GM12874 (cell line): ENCODE measurements around the gene ARL5C.

Source experiments
- TF ChIP-seq, protein P1 (sequence below): IDR thresholded peaks from 2 replicates; pipeline ENCODE4 v1.5.1; 2011; ENCODE audit warnings: low read depth, mild to moderate bottlenecking, control low read depth, low read length, moderate library complexity; ENCODE audit not compliant: insufficient read depth

ARL5C gene

DNA sequence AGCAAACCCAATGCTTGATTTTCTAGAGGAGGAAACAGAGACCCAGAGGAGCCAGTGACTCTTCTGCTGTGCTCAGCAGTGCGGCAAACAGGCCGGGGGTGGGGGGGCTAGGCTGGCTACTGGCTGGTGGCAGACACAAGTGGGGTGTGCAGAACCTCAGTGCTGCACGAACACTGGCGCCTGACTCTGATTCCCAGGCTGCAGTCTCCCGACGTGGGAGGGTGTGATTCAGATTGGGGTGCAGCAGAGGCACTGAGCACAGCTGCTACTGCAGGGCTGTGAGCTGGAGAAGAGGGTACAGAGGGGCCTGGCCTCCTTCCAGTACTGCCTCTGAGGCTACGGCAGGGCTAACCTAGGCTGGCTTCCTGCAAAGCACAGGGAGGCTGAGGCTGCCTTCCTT, 42.2 kb upstream of the ARL5C start:
- TF ChIP-seq, protein P1, sequence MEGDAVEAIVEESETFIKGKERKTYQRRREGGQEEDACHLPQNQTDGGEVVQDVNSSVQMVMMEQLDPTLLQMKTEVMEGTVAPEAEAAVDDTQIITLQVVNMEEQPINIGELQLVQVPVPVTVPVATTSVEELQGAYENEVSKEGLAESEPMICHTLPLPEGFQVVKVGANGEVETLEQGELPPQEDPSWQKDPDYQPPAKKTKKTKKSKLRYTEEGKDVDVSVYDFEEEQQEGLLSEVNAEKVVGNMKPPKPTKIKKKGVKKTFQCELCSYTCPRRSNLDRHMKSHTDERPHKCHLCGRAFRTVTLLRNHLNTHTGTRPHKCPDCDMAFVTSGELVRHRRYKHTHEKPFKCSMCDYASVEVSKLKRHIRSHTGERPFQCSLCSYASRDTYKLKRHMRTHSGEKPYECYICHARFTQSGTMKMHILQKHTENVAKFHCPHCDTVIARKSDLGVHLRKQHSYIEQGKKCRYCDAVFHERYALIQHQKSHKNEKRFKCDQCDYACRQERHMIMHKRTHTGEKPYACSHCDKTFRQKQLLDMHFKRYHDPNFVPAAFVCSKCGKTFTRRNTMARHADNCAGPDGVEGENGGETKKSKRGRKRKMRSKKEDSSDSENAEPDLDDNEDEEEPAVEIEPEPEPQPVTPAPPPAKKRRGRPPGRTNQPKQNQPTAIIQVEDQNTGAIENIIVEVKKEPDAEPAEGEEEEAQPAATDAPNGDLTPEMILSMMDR, result no peak

DNA sequence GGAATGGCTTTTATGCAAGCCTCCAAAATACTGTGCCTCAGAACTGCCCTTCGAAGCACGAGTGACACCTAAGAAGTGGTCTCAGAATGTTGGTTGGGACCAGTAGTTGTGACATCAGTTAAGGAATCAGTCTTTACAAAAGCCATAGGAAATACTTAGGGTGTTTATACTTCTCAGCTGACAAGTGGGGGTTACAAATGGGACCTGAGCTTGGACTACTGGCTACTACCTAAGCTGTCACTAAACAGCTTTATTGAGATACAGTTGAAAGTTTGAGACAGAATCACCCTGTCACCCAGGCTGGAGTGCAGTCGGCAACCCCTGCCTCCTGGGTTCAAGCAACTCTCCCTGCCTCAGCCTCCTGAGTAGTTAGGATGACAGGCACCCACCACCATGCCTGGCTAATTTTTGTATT, 39.2 kb upstream of the ARL5C start:
- TF ChIP-seq, protein P1, result no peak

DNA sequence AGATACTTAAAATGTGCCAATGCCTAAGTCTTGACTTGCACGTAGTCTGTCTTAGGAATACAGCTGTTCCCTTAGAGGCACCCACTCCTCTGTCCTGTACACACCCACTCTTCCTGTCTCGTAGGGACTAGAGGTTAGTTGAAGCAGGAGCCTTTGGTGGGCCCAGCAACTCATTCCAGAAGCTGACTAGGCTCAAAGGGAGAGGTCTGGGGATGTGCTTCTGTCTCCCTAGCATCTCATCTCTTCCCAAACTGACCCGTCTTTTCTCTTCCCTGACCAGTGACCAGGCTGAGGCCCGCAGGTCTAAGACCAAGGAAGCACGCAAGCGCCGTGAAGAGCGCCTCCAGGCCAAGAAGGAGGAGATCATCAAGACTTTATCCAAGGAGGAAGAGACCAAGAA, 38.3 kb upstream of the ARL5C start:
- TF ChIP-seq, protein P1, result no peak

DNA sequence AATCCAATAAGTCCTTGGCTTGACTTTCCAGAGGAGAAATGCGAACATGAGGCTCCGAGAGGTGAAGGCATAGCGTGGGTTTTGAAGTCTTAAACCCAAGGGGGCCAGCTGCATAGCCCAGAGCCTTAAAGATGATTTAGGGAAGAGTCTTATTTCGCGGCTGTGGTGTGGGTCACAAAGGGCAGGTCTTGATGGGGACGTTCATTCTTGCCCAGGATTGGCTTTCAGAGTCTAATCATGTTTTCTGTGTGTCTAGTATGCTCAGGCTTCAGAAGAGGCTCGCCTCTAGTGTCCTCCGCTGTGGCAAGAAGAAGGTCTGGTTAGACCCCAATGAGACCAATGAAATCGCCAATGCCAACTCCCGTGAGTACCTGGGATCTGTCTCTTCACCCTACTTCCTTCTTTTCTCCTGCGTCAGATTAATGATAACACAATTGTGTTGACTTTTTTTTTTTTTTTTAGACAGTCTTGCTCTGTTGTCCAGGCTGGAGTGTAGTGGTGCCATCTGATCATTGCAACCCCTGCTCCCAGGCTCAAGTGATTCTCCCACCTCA, 35.1 kb upstream of the ARL5C start:
- TF ChIP-seq, protein P1, result no peak

DNA sequence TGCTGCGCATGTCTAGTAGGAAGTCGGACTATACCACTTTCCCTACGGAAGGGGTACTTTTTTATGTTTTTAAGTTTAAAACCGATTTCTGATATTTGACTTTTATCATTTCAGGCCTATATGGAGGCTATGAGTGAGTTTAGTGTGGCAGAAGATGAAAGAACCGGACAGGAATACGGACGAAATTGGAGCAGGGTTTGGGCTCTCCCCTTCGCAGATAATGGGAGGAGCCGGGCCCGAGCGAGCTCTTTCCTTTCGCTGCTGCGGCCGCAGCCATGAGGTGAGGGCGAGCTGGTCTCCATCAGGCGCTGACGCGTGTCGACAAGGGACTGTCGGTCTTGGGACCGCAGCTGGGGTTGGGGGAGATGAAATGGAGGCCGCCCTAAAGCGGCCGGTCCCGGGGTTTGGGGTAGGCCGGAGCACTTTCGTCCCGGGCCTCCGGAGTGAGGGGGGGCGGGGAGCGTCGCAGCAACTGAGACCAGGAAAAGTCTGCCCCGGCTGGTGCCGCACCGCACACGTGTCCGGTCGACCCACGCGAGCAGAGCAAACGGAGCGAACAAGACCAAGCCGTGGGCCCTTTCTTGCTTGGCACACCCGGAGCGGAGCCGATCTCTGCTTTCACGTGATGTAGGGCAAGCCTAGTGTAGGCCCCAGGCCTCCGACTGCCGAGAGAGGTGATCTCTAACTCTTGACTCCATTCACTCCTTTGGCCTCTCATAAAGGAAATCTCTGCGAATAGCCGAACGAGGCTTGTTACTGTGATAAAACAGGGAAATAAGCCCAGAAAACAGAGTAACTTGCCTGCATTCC, 34.3 kb upstream of the ARL5C start, which contains the start of gene RPL19:
TSS of gene RPL19 (plus strand) at position 214 of the 810 bp plus-strand sequence. CDS start at position 276, 62 bp downstream.
- TF ChIP-seq, protein P1, result no peak

DNA sequence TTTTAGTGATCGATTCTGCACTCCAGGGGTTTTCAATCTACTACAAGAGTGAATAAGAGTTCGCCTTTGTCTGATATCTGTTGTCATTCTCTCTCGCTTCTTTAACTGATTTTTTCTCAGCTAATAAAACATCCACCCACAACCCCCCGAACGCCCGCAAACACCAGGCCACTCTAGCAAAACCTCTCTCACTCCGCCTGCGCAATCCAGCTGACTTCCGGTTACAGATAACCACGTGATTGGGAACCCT, 33.8 kb upstream of the ARL5C start:
- TF ChIP-seq, protein P1, result no peak

DNA sequence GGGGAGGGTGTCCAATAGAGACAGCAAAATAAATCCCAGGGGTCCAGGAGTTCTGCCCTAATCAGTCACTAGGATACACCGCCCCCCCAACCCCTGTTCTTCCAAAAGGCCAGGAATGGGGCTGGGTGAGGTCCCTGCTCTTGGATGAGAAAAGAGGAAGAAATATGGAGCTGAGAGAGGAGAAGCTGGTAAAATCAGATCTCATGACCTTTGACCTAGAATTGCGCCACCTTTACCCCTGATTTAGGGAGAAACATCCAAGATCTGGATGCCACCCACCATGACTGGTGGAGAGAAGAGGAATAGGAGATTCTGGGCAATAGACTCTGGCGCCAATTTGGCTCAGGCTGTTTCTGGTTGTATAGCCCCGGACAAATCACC, 32.2 kb upstream of the ARL5C start:
- TF ChIP-seq, protein P1, result no peak
